PC-3 (cell line): ENCODE results near the gene FXYD5. TPM values are rescaled to one million over a fixed set of nuclear protein-coding genes. Genes with fewer than 3 reads are reported as not detected.

Experiments used
- ATAC-seq: fragments of 200-7000 bp; cut with Tn5 transposase; 2 replicates; pipeline ENCODE4 v1.9.1; 2020; ENCODE audit warnings: mild to moderate bottlenecking, moderate library complexity
- BruUV-seq: library from RNA; stranded (reverse); fragments of 400-500 nt; replicated peaks from 2 replicates; lab custom pipeline; 2021; lab: Mats Ljungman, UMichigan
- CTCF ChIA-PET: fragments of 300-600 bp; sonication (Branson Sonifier 250); formaldehyde crosslinking; loops from one replicate; lab custom pipeline; 2022; ENCODE audit warnings: antibody characterized with exemption; lab: Charles Lee
- POLR2A ChIA-PET: fragments of 300-600 bp; sonication (Branson Sonifier 250); formaldehyde crosslinking; loops from one replicate; lab custom pipeline; 2022; ENCODE audit warnings: antibody characterized with exemption; ENCODE audit not compliant: unreplicated experiment; lab: Charles Lee
- DNase-seq: peaks from one replicate; pipeline ENCODE4 v3.0.0-alpha.2; 2015
- H2AFZ ChIP-seq: fragments of 300-600 bp; sonication (generic); 2 replicates; pipeline ENCODE4 v1.6.0; 2016; ENCODE audit warnings: antibody characterized with exemption, low read length
- H3F3A ChIP-seq: fragments of 300-600 bp; sonication (generic); one replicate; pipeline ENCODE4 v1.6.0; 2017; ENCODE audit warnings: antibody characterized with exemption, low read length, control low read depth, mild to moderate bottlenecking; ENCODE audit not compliant: unreplicated experiment
- H3K27ac ChIP-seq: fragments of 300-600 bp; sonication (generic); 2 replicates; pipeline ENCODE4 v1.5.1; 2016; ENCODE audit warnings: mild to moderate bottlenecking, low read length
- H3K27me3 ChIP-seq: fragments of 300-600 bp; sonication (generic); 2 replicates; pipeline ENCODE4 v1.6.1; 2016; ENCODE audit warnings: low read length, mixed read lengths
- H3K36me3 ChIP-seq: fragments of 300-600 bp; sonication (generic); 2 replicates; pipeline ENCODE4 v1.6.1; 2016; ENCODE audit warnings: low read depth, mixed run types, low read length, mixed read lengths
- H3K4me1 ChIP-seq: fragments of 300-600 bp; sonication (generic); 2 replicates; pipeline ENCODE4 v1.5.1; 2016; ENCODE audit warnings: low read length; ENCODE audit not compliant: insufficient read depth
- H3K4me2 ChIP-seq: fragments of 300-600 bp; sonication (generic); 2 replicates; pipeline ENCODE4 v1.6.0; 2016; ENCODE audit warnings: low read length
- H3K4me3 ChIP-seq: fragments of 300-600 bp; sonication (generic); 2 replicates; pipeline ENCODE4 v1.5.1; 2016; ENCODE audit warnings: mild to moderate bottlenecking, low read length, mixed read lengths
- H3K79me2 ChIP-seq: fragments of 300-600 bp; sonication (generic); 2 replicates; pipeline ENCODE4 v1.6.1; 2017; ENCODE audit warnings: low read length, mixed read lengths
- H3K9ac ChIP-seq: fragments of 300-600 bp; sonication (generic); 2 replicates; pipeline ENCODE4 v1.6.0; 2016; ENCODE audit warnings: mild to moderate bottlenecking, low read length
- H3K9me2 ChIP-seq: fragments of 300-600 bp; sonication (generic); replicated peaks from 2 replicates; pipeline ENCODE4 v1.6.1; 2016; ENCODE audit warnings: mixed run types, low read length, mixed read lengths
- H3K9me3 ChIP-seq: fragments of 300-600 bp; sonication (generic); 2 replicates; pipeline ENCODE4 v1.6.1; 2016; ENCODE audit warnings: low read length, mixed read lengths
- H4K20me1 ChIP-seq: fragments of 300-600 bp; sonication (generic); 2 replicates; pipeline ENCODE4 v1.6.1; 2016; ENCODE audit warnings: low read length, mixed read lengths
- EZH2 ChIP-seq: fragments of 300-600 bp; sonication (generic); IDR thresholded peaks from one replicate; pipeline ENCODE4 v1.6.1; 2017; ENCODE audit warnings: antibody characterized with exemption, mild to moderate bottlenecking, low read length; ENCODE audit not compliant: unreplicated experiment
- EZH2phosphoT487 ChIP-seq: fragments of 300-600 bp; sonication (generic); IDR thresholded peaks from 2 replicates; pipeline ENCODE4 v1.6.1; 2018; ENCODE audit warnings: mild to moderate bottlenecking, antibody characterized with exemption, low read length, borderline replicate concordance
- intact Hi-C: fragments of 100-400 bp; cut with micrococcal nuclease; formaldehyde crosslinking; loops from 2 replicates; pipeline ENCODE4 v1.9.0; 2023
- total RNA-seq: library from RNA; depleted of rRNA; stranded (reverse); fragments of >200 nt; gene quantifications from 2 replicates; pipeline ENCODE4 v1.2.3, GENCODE V29; 2014
- TF ChIP-seq, protein P1 (sequence below): fragments of 300-600 bp; sonication (generic); conservative IDR thresholded peaks from 2 replicates; pipeline ENCODE4 v1.5.1; 2017; ENCODE audit warnings: antibody characterized with exemption, low read depth, mild to moderate bottlenecking, low read length

FXYD5 gene
- total RNA-seq, 1 experiment from 2014 or later: 123 TPM

DNA sequence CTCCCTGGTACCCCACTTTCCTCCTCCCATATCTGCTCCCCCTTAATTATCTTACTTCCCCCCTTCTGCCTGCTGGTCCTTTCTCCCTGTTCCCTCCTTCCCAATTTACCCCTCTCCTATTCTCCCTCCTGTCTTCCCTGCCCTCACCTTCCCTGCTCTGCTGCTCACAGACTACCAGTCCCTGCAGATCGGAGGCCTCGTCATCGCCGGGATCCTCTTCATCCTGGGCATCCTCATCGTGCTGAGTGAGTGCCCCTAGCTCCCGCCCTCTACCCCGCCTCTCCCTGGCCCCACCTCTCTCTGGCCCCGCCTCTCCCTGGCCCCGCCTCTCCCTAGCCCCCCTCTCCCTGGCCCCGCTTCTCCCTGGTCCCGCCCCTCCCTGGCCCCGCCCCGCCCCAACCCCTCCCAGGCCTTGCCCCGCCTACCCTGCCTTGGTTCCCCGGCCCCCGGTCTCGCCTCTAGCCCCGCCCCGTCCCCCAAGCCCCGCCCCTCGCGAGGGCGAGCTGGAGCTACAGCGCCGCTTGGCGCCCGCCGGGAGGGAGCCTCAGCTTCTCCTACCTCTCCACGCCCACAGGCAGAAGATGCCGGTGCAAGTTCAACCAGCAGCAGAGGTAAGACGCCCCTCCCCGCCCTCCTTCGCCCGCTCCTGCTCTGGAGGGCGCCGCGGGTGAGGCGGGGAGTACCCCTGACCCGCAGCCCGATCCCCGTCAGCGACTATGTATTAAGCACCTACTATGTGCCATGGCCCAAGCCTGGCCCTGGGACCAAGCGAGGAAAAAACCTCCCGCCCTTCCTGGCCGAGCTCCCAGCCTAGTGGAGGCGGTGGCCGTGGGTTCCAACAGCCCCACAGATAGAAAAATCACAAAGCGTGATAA is 13.3 kb upstream of the FXYD5 start:
- no peaks in the 10 kb centered on the region for H4K20me1 ChIP-seq
- peak overlapping the region; percentile 70 for H3K4me2 ChIP-seq
- no peaks in the 10 kb centered on the region for H3K9me2 ChIP-seq
- no peaks in the 10 kb centered on the region for H3F3A ChIP-seq
- no peaks in the 10 kb centered on the region for H3K79me2 ChIP-seq
- peak overlapping the region; percentile 43 for H3K4me3 ChIP-seq
- DNase-seq (peak; percentile 82), ATAC-seq (peak; percentile 82)
- H3K9me3 ChIP-seq: no peaks in the 10 kb centered on the region
- no peak overlapping the region for H3K27ac ChIP-seq
- no peak overlapping the region for H3K9ac ChIP-seq
- peak overlapping the region; percentile 61 for H2AFZ ChIP-seq
- no peaks in the 10 kb centered on the region for H3K27me3 ChIP-seq
- CTCF ChIA-PET: interaction anchor here (0.6 to 1.3 kb wide), 8 partner anchors 13 to 303 kb away, joined by 3 to 15 read pairs (median 4); no protein-coding TSS in a partner anchor
- POLR2A ChIA-PET: interaction anchor here (0.6 to 0.7 kb wide), 2 partner anchors 102 to 140 kb away, joined by 5 read pairs; no protein-coding TSS in a partner anchor
- H3K36me3 ChIP-seq: no peaks in the 10 kb centered on the region
- 0 out of 2 replicates have a peak, but pooled peaks cover 11% of the 10 kb centered on the region for H3K4me1 ChIP-seq
- intact Hi-C loops: loop anchor here (5.0 to 10.0 kb wide), 2 partner anchors 74 to 104 kb away; partner anchors contain the start of gene LSR
- TF ChIP-seq EZH2 (no peak), EZH2phosphoT487 (no peak)
- TF ChIP-seq, protein P1, sequence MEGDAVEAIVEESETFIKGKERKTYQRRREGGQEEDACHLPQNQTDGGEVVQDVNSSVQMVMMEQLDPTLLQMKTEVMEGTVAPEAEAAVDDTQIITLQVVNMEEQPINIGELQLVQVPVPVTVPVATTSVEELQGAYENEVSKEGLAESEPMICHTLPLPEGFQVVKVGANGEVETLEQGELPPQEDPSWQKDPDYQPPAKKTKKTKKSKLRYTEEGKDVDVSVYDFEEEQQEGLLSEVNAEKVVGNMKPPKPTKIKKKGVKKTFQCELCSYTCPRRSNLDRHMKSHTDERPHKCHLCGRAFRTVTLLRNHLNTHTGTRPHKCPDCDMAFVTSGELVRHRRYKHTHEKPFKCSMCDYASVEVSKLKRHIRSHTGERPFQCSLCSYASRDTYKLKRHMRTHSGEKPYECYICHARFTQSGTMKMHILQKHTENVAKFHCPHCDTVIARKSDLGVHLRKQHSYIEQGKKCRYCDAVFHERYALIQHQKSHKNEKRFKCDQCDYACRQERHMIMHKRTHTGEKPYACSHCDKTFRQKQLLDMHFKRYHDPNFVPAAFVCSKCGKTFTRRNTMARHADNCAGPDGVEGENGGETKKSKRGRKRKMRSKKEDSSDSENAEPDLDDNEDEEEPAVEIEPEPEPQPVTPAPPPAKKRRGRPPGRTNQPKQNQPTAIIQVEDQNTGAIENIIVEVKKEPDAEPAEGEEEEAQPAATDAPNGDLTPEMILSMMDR: peak; percentile 39; the same call in 1 of the 2 replicates
- BruUV-seq: no TSS peak

DNA sequence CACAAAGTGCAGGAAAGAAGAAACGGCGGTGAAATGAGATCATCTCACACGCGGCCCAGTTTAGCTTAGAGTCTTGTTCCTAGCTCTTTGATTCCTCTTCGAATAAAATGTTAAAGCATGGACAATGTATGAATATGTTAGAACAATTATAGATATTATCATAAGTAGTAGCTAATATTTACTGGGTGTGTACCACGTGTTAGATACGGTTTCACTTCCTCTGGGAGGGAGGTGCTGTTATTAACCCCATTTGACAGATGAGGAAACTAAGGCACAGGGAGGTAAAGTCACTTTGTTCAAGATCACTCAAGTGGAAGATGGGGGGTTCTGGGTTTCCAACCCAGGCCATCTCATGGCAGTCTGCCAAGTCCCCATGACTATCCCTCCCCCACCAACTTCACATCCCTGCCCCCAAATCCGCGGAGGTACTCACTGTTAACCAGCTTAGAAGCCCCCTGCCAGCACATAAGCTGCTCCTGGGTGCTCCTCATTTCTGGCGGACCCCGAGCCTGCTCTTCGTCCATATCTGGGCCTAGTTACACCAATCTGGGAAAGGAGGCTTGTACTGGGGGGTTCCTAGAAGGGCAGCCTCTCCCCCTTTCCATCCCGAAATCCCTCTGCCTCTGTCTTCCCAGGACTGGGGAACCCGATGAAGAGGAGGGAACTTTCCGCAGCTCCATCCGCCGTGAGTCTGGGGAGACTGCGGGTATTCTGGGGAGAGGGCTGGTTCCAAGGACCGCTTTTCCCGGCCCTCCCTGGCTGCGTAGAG is 12.5 kb upstream of the FXYD5 start:
- H3K9me2 ChIP-seq: no peaks in the 10 kb centered on the region
- ChIA-PET CTCF (interaction anchor here (0.6 to 1.3 kb wide), 4 partner anchors 75 to 120 kb away, joined by 3 to 15 read pairs (median 7); no protein-coding TSS in a partner anchor), POLR2A (interaction anchor here (0.6 kb wide), 1 partner anchor 139 kb away, joined by 5 read pairs; no protein-coding TSS in a partner anchor)
- no TSS peak for BruUV-seq
- no peaks in the 10 kb centered on the region for H4K20me1 ChIP-seq
- no peak overlapping the region for H3K27ac ChIP-seq
- TF ChIP-seq EZH2phosphoT487 (no peak), EZH2 (no peak)
- TF ChIP-seq, protein P1: no peak
- H2AFZ ChIP-seq: peak overlapping the region; percentile 61
- no peaks in the 10 kb centered on the region for H3K9me3 ChIP-seq
- peak overlapping the region; percentile 70 for H3K4me2 ChIP-seq
- peak overlapping the region; percentile 55 for H3K4me3 ChIP-seq
- no peaks in the 10 kb centered on the region for H3K27me3 ChIP-seq
- intact Hi-C loops: loop anchor here (5.0 to 10.0 kb wide), 2 partner anchors 75 to 103 kb away; partner anchors contain the start of gene LSR
- H3K79me2 ChIP-seq: no peaks in the 10 kb centered on the region
- H3K4me1 ChIP-seq: 0 out of 2 replicates have a peak, but pooled peaks cover 11% of the 10 kb centered on the region
- no peaks in the 10 kb centered on the region for H3F3A ChIP-seq
- no peak for ATAC-seq
- no peak overlapping the region for H3K9ac ChIP-seq
- H3K36me3 ChIP-seq: no peaks in the 10 kb centered on the region
- no peak for DNase-seq
